DMS53 treated with DMSO at 0.1 percent for 48 hours (cell line): Measurements from ENCODE around the gene ELAVL2.

ENCODE experiments used
- DNase-seq: peaks from one replicate; lab custom pipeline; 2025; ENCODE audit not compliant: unreplicated experiment; lab: John Stamatoyannopoulos, UW

ELAVL2 gene

GRCh38 chr9:23771746-23772384 lies 54.2 kb downstream of the ELAVL2 start:
- DNase-seq: no peak

DNA sequence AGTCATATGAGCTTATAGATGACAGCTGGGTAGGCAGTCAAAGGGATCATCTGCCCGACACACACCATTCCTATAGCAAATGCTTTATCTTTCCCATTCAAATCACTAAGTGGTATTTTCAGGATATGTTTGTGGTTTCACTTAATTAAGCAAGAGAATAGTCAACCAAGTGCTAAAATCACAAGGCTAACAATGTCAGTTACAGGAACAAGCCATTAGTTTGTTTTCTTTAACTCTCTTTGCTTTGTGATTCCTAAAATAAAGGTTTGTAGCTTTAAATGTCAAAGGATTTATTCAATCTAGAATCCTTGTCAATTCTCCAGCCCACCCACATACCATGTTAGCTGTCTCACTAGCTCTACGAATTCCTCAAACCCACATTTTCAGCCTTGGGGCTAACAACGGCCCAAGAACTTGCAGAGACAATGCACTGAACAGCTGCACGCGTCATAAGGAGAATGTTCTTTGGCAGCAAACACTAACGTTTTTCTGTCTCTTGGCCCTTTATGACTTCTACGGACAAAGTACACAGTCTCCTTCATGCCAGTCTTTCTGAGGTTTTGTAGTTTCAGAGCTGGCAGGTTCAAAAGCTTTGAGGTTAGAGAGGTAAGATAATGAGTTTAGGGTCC lies 56.6 kb downstream of the ELAVL2 start:
- no peak for DNase-seq

DNA sequence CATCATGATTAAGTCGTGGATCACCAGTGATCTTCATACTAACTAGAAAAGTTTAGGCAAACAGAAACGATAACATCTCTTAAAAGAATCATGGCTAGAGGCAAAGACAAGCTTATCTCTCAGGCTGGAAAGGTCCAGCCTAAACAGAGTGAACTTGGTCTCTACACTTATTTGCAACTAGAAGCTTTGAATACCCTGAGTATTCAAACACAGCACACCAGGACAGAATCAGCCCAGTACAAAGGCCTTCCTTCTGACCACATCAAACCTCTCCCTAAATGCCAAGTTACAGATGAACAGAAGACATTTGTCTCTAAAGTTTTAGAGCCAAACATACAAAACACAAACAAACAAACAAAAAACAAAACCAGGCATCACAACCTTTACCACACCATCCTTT lies 57.2 kb downstream of the ELAVL2 start:
- no peak for DNase-seq

DNA sequence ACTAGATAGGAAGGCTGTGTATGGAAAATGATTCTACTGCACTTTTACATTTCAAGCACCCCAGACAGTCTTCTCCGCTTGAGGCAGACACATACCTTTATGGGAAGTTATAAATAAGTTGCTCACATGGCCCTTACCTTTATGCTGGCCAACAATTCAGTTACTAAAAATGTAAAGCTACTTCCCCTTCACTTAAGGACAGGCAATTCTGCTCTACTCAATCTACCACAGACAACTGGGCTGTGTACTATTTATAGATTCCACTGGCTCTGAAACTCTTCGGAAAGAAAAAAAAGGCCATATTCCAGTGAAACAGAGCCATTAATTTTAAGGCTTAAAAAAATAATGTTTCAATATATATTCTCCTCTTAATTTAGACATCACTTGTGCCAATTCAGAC lies 59.4 kb downstream of the ELAVL2 start:
- DNase-seq: no peak

DNA sequence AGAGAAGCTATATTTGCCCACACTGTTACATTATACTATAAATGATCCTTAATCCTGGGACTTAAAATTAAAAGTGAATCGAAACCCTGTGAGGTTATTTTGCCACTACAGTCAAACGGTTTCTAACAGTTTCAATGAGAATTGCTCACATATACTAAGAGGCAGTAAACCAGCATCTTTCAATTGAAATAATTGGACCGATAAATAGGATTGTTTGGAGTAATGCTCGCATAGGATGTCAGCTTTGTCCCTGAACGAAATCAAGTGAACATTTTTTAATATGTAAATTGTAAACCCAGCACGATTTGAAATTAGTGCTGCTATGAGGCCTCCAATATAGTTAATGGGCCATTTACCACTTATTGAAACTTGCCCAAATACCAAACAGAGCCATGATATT lies 60.5 kb downstream of the ELAVL2 start:
- no peak for DNase-seq

DNA sequence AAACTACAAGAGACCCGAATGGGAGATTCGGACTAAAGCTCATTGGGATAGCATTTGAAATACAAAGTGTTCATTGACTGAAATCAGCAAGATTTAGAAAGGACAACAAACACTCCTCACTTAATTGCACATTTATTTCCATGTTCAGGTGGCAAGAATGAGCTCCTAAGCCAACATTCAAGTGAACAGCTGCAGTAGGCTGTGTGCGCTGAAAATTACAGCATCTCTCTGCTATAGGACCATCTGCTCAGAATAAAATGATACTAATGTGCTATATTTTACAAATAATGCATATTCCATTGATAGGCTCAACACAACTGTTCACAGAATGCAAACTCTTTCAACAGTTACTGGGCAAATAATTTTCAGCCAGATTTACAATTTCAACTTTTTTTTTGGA lies 61.8 kb downstream of the ELAVL2 start:
- DNase-seq: no peak

DNA sequence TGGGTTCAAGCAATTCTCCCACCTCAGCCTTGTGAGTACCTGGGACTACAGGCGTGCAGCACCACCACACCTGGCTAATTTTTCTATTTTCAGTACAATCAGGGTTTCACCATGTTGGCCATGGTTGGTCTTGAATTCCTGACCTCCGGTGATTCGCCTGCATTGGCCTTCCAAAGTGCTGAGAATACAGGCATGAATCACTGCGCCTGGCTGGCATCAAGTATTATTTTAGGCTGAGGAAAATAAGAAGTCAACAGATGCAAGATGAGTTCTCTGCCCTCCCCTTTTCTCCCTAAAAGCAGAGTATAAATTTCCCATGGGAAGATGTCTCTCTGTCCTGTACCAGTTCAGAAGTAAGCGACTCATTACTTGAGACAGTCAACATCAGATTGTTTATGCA lies 71.5 kb downstream of the ELAVL2 start:
- no peak for DNase-seq

DNA sequence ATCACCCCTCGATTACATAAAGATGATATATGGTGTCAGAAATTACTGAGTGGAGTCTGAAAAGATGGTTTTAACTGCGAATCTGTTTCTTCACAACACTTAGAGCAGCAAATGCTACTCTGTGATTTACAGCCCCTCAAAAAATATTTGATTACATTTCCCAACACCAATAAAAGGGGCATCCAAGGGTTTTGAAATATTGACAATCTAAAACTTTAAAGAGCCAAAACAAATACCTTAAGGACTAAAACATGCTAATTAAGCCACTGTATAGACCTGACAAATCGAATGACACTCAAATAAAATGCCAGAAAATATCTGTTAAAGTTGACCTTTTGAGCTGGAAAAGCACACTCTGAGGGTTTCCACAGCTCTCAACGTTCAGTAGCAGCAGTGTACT lies 73.2 kb downstream of the ELAVL2 start:
- no peak for DNase-seq

- no peak for DNase-seq
Observed at GRCh38 chr9:23751633-23752032, 74.4 kb downstream of the ELAVL2 start.

GRCh38 chr9:23750808-23751207 lies 75.2 kb downstream of the ELAVL2 start:
- no peak for DNase-seq

DNA sequence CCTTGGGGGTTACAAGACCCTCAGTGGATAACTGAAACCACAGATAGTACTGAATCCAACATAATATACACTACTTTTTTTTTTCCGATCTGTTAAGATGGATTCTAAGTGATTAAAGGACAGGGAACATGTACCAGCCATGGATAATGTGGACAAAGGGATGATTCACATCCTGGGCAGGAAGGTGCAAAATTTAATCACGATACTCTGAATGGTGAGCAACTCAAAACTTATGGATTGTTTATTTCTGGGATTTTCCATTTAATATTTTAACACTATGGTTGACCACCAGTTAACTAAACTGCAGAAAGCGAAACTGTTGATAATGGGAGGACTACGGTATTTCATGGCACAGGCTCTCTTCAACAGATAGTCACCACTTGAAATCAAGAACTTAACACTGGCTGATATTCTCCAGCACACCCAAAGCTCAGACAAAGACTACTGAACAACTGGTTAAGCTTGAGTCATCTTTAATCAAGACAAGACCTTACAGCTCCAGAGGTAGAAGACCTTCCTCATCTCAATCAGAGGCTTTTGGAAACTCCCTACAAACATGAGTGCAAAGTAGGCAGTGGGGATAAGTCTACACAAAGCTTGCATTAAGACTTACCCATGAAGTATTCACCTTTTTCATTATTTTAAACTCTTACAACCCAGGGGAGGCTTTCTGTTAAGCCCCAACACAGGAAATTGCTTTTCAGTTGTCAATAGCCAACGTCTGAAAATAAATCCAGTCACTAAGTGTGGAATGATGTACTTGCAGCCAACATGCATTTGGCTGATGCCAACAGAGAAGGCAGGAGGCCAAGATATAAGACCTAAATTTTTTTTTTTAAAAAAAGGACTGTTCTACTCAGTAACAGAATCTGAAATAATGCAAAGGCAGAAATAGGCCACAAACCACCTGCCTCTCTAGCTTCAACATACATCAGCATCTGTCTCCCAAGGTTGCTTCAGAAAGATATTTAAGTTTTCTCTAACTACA lies 78.7 kb downstream of the ELAVL2 start:
- no peak for DNase-seq

DNA sequence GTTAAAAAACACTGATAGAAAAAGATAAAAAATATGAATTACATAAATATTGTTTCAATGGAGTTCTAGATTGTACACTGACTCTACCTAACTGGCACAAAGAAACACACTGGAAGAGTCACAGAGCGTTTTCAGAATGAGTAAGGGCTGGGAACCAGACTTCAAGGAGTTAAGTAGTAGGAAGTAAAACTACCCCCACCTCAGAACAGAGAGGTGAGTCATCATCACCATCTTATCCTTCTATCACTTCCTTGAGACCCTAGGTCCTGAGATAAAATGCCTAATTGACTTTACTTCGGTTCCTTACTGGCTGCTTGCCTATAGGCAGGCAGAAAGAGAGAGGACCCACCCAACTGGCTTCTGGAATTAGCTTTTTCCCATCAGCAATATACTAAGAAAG lies 79.7 kb downstream of the ELAVL2 start:
- DNase-seq: no peak

DNA sequence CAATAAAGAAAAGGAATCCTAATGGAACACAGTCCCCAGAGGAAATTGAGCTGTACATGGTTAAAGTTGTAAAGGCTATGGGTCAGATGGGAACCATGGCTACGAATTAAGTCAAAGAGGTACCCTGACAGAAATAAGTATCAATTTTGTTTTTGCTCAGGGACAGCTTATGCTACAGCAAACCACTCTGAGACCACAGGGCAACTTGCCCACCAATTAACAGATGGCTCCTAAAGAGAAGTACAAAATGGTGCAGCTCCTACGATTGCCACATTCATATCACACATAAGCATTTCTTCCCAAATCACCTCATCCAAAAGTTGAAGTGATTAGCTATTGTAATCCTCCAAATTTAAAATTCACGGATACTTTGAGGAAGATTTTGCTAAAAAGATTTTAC lies 83.0 kb downstream of the ELAVL2 start:
- no peak for DNase-seq

DNA sequence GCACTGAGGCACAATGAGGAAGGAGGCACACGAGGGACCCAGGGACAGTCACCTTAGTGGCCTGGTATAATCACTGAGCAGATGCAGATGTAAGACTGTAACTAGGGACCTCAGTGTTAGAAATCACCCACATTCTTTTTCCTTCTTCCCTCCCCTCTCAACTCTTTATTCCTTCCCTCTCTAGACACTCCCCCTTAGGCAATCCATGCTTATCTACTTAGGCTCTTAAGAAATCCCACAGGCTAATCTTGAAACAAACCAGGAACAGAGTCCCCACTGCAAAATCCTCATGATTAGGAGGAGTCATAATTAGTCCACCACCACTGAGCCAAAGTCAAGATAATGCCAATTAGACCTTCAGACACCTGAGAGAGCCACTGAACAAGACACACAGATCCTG lies 84.7 kb downstream of the ELAVL2 start:
- DNase-seq: no peak

GRCh38 chr9:23740531-23740930 lies 85.5 kb downstream of the ELAVL2 start:
- DNase-seq: no peak

- no peak for DNase-seq
Observed at GRCh38 chr9:23739753-23740152, 86.3 kb downstream of the ELAVL2 start.

GRCh38 chr9:23736293-23736692 lies 89.7 kb downstream of the ELAVL2 start:
- no peak for DNase-seq

DNA sequence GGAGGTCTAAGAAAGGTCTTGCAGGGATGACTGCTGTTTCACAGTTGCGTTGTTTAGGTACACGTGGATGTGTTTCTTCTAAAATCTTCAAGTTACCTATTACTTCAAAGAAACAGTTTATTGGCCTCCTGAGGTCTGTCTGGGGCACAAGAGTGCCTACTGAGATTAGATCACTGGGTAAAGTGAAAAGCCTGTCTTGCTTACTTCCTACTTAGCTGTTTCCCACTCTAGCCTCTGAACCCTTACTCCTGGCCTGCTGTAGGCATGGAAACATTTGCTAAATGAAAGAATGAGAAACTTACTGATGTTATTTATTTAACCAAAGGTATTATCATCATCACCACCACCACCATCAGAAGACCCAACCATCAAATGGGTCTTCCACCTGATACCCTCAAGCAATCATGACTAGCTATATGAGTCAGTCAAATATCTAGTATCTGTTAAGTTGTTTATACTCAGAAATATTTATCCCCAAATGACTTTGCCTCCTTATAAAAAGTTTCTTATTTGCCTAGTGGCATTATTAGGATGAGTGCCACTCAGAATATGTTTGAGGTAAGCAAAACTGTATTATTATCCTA lies 92.5 kb downstream of the ELAVL2 start:
- no peak for DNase-seq

DNA sequence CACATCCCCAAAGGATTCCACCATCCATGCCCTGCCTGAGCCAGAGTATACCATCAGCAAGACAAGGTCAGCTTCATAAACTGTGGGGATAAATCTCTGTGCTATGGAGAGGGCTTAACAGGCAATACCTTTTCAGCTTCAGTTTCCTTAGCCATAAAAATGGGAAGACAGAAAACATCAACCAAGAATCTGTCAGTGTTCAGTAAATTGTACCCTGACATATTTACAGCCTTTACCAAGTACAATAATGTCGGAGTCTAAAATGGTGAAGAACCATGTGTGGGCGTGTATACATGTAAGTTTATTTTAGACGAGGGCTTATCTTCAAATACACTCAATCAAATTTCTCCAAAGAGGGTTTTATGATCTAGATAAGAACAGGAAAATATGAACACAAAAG lies 94.7 kb downstream of the ELAVL2 start:
- DNase-seq: no peak

DNA sequence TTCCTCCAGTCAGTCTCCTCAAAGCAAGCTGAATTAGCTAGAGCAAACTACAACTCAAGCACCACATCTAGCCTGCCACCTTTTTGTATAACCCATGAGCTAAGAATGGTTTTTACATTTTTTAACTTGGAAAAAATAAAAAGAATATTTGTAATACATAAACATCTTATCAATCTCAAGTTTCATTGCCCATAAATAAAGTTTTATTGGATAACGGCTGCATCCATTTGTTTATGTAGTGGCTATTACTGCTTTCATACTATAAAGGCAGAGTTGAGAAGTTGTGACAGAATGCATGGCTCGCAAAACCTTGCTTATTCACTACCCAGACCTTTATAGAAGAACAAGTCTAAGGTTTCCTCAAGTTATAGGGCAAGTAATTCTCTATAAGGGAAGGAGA lies 95.7 kb downstream of the ELAVL2 start:
- DNase-seq: no peak

DNA sequence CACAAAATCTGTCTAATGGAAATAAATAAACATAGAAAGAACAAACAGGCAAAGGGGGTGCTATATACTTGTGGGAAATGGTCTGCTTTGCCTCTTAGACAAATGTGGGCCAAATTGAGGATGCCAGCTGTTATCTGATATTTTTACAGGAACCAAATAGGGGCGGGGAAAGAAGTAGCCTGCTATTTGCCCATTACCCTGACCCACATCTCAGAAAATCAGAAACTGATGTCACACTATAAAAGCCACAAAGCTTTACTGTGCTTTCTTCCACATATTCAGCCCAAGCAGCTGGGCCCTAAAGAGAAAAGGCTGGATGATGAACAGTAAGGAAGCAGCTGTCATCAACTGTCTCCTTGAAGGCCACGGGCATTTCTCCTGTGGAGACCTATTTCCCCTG lies 97.3 kb downstream of the ELAVL2 start:
- DNase-seq: no peak
